Tibial artery (tissue), 4 donors: ENCODE results near the gene CCDC171.

ENCODE experiments used
- DNase-seq, 2 donors: peaks; one replicate each; pipeline ENCODE4 v3.0.0-alpha.2; 2019
- H3K27ac ChIP-seq, 2 donors: fragments of 200-600 bp; sonication (generic) in 1 of 2; 1 replicate in 1 of 2; 2 replicates in 1 of 2; pipeline ENCODE4 v1.5.1; 2018 to 2019; ENCODE audit warnings: mild to moderate bottlenecking in 1 of 2
- H3K27me3 ChIP-seq, 2 donors: fragments of 200-600 bp; sonication (generic) in 1 of 2; one replicate each; pipeline versions ENCODE4 v1.5.1 to v1.6.0; 2016 to 2019
- H3K36me3 ChIP-seq, 3 donors: fragments of 200-600 bp; sonication (generic) in 2 of 3; one replicate each; pipeline ENCODE4 v1.5.1; 2016 to 2019; ENCODE audit warnings: mild to moderate bottlenecking in 2 of 3
- H3K4me1 ChIP-seq, 4 donors: fragments of 200-600 bp; sonication (generic) in 2 of 4; 1 replicate in 3 of 4; 2 replicates in 1 of 4; pipeline ENCODE4 v1.5.1; 2016 to 2019
- H3K4me3 ChIP-seq, 2 donors: fragments of 200-600 bp; sonication (generic) in 1 of 2; 1 replicate in 1 of 2; 2 replicates in 1 of 2; pipeline ENCODE4 v1.5.1; 2018 to 2019; ENCODE audit warnings: mild to moderate bottlenecking in 2 of 2
- H3K9me3 ChIP-seq, 3 donors: fragments of 200-600 bp; sonication (generic) in 1 of 3; one replicate each; pipeline ENCODE4 v1.5.1; 2016 to 2019
- CTCF ChIP-seq, 2 experiments: fragments of 200-600 bp in 1 of 2; fragments of 450-650 bp in 1 of 2; IDR thresholded peaks; one replicate each; pipeline ENCODE4 v1.5.1; 2017 to 2019; ENCODE audit warnings: antibody characterized with exemption in 2 of 2, mild to moderate bottlenecking in 1 of 2, moderate library complexity in 1 of 2
- intact Hi-C: fragments of 100-400 bp; cut with DNase I; formaldehyde crosslinking; loops from one replicate; pipeline ENCODE4 v1.15.0; 2023; ENCODE audit warnings: low total_unique reads

Gene CCDC171

GRCh38 chr9:15843316-15843715, 290.5 kb downstream of the CCDC171 start:
- Histone ChIP-seq H3K4me3 (no peak overlapping the region), H3K9me3 (no peaks in the 10 kb centered on the region), H3K4me1 (no peaks in the 10 kb centered on the region), H3K27me3 (no peaks in the 10 kb centered on the region), H3K36me3 (no peaks in the 10 kb centered on the region), H3K27ac (no peak overlapping the region)
- DNase-seq: no peak
- intact Hi-C loops: no loop called here
- no peak for TF ChIP-seq CTCF (IDR thresholded peaks at IDR 0.05)

GRCh38 chr9:15843931-15844330, 291.1 kb downstream of the CCDC171 start:
- no peaks in the 10 kb centered on the region for H3K9me3 ChIP-seq
- H3K27ac ChIP-seq: no peak overlapping the region
- intact Hi-C loops: no loop called here
- no peak for TF ChIP-seq CTCF (IDR thresholded peaks at IDR 0.05)
- no peak overlapping the region for H3K4me3 ChIP-seq
- H3K36me3 ChIP-seq: no peaks in the 10 kb centered on the region
- no peaks in the 10 kb centered on the region for H3K27me3 ChIP-seq
- no peak for DNase-seq
- H3K4me1 ChIP-seq: no peaks in the 10 kb centered on the region

- Histone ChIP-seq H3K4me3 (no peak overlapping the region), H3K27me3 (no peaks in the 10 kb centered on the region), H3K27ac (no peak overlapping the region), H3K4me1 (no peaks in the 10 kb centered on the region), H3K36me3 (no peaks in the 10 kb centered on the region), H3K9me3 (no peaks in the 10 kb centered on the region)
- no peak for DNase-seq
- intact Hi-C loops: no loop called here
- no peak for TF ChIP-seq CTCF (IDR thresholded peaks at IDR 0.05)
Measured at GRCh38 chr9:15846611-15847010, 293.8 kb downstream of the CCDC171 start.

GRCh38 chr9:15849871-15850270, 297.0 kb downstream of the CCDC171 start:
- H3K27ac ChIP-seq: no peak overlapping the region
- no peaks in the 10 kb centered on the region for H3K9me3 ChIP-seq
- no peaks in the 10 kb centered on the region for H3K4me1 ChIP-seq
- intact Hi-C loops: no loop called here
- no peak overlapping the region for H3K4me3 ChIP-seq
- no peaks in the 10 kb centered on the region for H3K27me3 ChIP-seq
- no peaks in the 10 kb centered on the region for H3K36me3 ChIP-seq
- no peak for TF ChIP-seq CTCF (IDR thresholded peaks at IDR 0.05)
- no peak for DNase-seq

GRCh38 chr9:15851766-15852165, 298.9 kb downstream of the CCDC171 start:
- no peaks in the 10 kb centered on the region for H3K36me3 ChIP-seq
- no peaks in the 10 kb centered on the region for H3K9me3 ChIP-seq
- intact Hi-C loops: no loop called here
- no peaks in the 10 kb centered on the region for H3K27me3 ChIP-seq
- no peak overlapping the region for H3K4me3 ChIP-seq
- H3K27ac ChIP-seq: no peak overlapping the region
- DNase-seq: no peak
- no peak for TF ChIP-seq CTCF (IDR thresholded peaks at IDR 0.05)
- no peaks in the 10 kb centered on the region for H3K4me1 ChIP-seq

GRCh38 chr9:15856591-15856990, 303.7 kb downstream of the CCDC171 start:
- Histone ChIP-seq H3K9me3 (peaks cover 0 to 2% (median 0%) of the 10 kb centered on the region in 3 donors), H3K27ac (no peak overlapping the region), H3K4me3 (no peak overlapping the region), H3K27me3 (no peaks in the 10 kb centered on the region), H3K4me1 (no peaks in the 10 kb centered on the region), H3K36me3 (peaks cover 0 to under 1% (median 0%) of the 10 kb centered on the region in 3 donors)
- intact Hi-C loops: no loop called here
- no peak for DNase-seq
- no peak for TF ChIP-seq CTCF (IDR thresholded peaks at IDR 0.05)
